CD4-positive, alpha-beta T cell treated with Interleukin-10 for 1 hour (primary cell): ENCODE measurements around the gene DIP2C.
A peak's percentile ranks its signal among the peaks of the same experiment; 100 is the strongest.
"Not testable (repeated sequence)": the region's sequence is repeated elsewhere in the genome, so short reads cannot be mapped to it uniquely, and the experiment has no call there.

ENCODE experiments used
- DNase-seq: peaks from one replicate; pipeline ENCODE4 v3.0.0-alpha.2; 2020

The DIP2C gene

GRCh38 chr10:672992-673391, 16.5 kb downstream of the DIP2C start:
- DNase-seq, result no peak

DNA sequence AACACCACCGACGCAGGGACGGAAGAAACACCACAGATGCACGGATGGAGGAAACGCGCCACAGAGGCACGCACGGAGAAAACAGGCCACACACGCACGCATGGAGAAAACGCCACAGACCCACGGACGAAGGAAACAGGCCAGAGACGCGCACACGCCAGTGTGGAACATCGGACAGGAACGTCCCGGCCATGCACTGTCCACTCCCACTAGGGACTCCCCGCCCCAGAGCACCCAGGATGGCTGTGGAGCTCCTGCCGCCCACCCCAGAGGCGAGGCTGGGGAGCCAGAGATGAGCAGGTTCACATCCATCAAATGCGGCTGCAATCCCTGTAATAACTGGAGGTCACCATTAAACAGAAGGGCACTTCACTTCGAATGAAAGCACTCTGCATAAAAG, 17.3 kb downstream of the DIP2C start:
- DNase-seq, result no peak

DNA sequence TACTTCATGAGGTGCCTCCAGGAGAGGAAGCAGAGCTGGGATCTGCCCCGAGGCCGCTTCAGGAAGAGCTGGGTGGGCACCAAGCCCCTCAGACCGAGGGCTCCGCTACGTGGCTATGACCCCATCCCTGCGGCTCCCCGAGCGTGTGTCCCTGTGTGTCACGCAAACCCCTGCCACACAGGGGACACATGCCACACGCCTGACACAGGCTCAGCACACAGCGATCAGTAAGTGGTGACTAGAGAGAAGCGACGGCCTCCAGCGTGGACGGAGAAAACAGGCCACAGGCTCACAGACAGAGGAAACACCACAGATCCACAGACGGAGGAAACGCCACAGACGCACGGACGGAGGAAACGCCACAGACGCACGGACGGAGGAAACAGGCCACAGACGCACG, 18.5 kb downstream of the DIP2C start:
- no peak for DNase-seq

DNA sequence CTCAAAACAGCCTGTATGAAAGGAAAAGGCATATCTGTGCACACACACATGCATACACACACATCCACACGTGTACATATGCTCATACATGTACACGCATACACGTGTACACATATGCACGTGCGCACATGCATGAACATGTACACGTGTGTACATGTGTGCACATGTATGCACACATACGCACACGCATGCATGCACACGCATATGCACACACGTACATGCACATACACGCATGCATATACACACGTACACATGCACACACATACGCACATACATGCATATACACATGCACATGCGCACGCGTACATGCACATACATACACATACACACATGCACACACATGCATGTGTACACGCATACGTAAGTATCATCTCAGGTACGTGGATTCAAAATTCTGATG, 19.4 kb downstream of the DIP2C start:
- DNase-seq, result no peak

DNA sequence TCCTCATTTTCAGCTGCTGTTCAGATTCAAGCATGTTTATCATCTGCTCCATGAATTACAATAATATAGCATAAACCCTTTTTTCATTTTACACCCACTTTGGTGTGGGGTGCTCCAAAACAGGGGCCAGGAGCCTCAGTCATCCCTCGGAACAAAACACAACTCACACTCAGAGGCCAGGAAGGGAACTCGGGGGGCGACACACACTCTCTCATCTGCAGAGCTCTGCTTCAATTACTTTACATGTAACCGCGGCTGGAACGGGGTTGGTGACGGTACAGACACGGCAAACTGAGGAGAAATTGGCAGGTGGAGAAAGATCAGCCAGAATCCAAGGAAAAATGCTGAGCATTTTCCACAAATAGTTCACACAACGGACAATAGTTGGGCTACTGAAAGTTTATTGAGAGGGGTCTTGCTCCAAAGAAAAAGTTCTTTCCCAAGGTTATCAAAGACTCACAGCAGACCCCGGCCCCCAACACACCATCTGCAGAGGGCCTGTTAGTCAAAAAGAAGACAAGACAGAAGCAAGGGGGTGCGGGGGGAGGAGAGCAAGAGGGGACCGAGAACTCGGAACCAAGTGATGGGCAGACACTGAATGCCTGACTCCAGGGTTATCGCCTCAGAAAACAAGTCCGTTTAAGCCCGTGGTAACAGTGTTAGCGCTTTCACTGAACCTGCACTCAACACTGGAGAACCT, 20.5 kb downstream of the DIP2C start:
- DNase-seq, result no peak

- DNase-seq, result no peak
Observed at GRCh38 chr10:667602-668143, 21.8 kb downstream of the DIP2C start.

GRCh38 chr10:667096-667495, 22.4 kb downstream of the DIP2C start:
- DNase-seq, result no peak

DNA sequence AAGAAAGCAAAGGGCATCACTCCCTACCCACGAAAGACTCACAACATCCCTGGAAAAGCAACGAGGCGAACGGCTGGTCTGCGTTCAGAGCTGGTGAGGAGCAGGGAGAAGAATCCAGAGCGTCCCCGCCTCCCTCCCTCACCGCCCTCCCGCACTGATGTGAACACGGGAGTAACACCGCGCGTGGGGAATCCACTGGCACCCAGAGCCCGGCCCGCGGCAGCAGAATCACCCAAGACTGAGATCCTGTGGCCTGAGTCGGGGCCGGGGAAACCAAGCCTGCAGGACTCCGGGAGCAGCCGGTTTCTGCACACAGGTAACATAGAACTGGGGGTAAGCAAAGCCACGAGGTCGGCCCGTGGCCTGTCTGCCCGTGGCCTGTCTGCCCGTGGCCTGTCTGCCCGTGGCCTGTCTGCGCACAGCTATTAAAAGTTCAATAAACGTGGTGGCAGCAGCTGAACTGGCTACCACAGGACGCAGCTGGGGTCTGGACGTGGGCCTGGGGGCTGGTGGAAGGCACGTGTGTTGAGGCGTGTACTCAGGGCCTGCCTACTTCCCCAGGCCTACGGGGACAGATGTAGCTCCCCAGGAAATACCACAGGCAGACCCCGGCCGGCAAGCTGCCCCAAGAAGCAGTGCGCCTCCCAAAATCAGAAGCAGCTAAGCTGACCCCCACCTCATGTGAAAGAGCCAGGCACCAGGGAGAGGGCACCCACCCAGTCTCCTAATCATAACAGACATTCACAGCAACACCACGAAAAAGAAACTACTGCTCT, 23.0 kb downstream of the DIP2C start:
- DNase-seq, result no peak

GRCh38 chr10:665579-666091, 23.8 kb downstream of the DIP2C start:
- no peak for DNase-seq

GRCh38 chr10:664893-665292, 24.6 kb downstream of the DIP2C start:
- DNase-seq, result no peak

DNA sequence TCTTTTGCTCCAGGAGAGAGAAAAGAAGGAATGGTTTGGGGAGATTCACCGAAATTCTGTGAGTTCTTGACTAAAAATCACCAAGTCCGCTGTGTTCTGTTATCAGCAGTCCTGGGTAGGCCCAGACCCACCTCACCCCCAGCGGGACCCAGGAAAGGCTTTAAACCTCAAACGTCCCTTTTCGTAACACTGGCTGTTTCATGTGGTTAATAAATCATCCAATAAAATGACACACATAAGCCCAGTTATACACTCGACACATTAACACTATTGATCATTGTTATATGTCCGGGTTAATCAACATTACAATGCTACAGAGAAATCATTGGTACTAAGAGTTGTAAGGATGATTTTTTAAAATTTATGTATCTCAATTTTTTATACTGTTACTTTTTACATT, 25.2 kb downstream of the DIP2C start:
- DNase-seq, result no peak

- no peak for DNase-seq
Observed at GRCh38 chr10:663831-664251, 25.6 kb downstream of the DIP2C start.

GRCh38 chr10:663466-663751, 26.1 kb downstream of the DIP2C start:
- no peak for DNase-seq

DNA sequence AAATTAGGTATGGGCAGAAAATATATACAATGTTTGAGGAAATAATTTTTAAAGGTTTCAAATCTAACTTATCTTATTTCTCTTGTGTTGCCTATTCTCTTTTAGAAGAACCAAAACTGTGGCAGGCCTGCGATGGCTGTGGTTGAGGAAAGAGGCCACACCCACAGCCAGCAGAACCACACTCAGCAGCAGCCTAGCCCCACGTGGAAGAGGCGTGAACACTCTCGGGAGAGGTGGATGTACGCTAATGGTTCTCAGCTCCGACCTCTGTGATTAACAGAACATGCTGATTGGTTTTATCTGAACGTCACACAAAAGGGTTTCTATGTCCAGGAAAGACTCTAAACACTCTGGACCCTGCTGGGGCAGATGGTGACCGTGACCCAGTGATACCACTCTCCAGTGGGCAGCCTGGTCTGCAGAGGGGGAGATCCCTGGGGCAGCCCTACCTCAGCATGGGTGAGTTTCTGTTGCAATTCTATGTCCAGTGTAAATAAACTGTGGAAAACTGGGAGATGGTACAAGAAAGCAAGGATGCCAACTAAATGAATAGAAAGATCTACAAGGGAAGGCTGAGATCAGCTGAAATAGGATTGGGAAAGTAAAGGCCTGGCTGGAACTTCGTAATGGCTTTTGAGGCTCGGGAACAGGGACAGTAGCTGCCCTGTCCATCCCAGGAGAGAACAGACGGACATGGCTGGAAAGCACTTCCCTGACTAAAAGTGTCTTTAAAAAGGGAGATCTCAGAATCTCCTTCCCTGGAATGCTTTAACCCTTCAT, 26.6 kb downstream of the DIP2C start:
- peak; percentile 5 for DNase-seq

DNA sequence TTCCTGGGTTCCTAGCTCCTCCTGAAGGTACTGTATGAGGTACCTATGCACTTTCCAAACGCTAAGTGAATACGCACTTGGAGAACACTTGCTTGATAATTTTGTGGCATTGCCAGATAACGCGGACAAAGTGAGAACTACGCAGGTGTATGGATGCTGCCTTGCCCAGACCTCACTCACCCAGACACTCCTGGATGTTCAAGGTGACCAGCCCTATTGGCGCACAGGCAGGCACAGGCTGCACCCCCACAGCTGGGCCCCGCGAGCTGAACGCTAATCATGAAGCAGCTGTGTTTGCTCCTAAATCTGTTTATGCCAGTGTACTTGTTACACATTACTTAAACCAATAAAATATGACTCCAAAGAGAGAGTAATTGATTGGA, 27.3 kb downstream of the DIP2C start:
- no peak for DNase-seq

GRCh38 chr10:661597-662222, 27.8 kb downstream of the DIP2C start:
- no peak for DNase-seq

- no peak for DNase-seq
Observed at GRCh38 chr10:660970-661596, 28.4 kb downstream of the DIP2C start.

GRCh38 chr10:660413-660969, 29.0 kb downstream of the DIP2C start:
- DNase-seq, result no peak

- DNase-seq, result no peak
Observed at GRCh38 chr10:659688-660141, 29.8 kb downstream of the DIP2C start.

DNA sequence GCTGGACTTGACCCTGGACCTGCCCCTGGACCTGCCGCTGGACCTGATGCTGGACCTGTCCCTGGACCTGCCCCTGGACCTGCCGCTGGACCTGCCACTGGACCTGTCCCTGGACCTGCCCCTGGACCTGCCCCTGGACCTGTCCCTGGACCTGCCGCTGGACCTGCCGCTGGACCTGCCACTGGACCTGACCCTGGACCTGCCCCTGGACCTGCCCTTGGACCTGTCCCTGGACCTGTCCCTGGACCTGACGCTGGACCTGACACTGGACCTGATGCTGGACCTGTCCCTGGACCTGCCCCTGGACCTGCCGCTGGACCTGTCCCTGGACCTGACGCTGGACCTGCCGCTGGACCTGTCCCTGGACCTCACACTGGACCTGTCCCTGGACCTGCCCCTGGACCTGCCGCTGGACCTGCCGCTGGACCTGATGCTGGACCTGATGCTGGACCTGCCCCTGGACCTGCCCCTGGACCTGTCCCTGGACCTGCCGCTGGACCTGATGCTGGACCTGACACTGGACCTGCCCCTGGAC, 31.6 kb downstream of the DIP2C start:
- DNase-seq, result not testable (repeated sequence)

- DNase-seq, result no peak
Observed at GRCh38 chr10:656883-657282, 32.6 kb downstream of the DIP2C start.

DNA sequence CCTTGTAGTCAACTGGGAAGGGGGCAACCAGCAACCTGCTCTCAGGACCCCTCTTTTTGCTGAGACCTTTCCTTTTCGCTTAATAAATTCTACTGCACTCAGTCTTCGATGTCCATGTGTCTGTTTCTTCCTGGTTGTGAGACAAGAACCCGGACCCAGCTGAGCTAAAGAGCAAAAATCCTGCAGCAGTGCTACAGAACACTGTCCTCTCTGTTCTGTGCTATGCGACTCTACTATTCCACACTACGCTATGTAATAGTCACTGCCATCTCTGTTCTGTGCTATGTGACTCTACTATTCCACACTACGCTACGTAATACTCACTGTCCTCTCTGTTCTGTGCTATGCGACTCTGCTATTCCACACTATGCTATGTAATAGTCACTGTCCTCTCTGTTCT, 34.3 kb downstream of the DIP2C start:
- no peak for DNase-seq
